Pancreas (tissue), 10 donors: Measurements from ENCODE around the gene RSU1. TPM values are rescaled to one million over a fixed set of nuclear protein-coding genes. Genes with fewer than 3 reads are reported as not detected.
"Not testable (repeated sequence)": the region's sequence is repeated elsewhere in the genome, so short reads cannot be mapped to it uniquely, and the experiment has no call there.

Experiments
- ATAC-seq, 4 donors: fragments of 200-7000 bp; cut with Tn5 transposase; one replicate each; pipeline versions ENCODE4 v1.8.0 to v1.9.1; 2020; ENCODE audit warnings: mild to moderate bottlenecking in 4 of 4, moderate library complexity in 4 of 4
- DNase-seq, 6 donors: peaks; one replicate each; pipeline ENCODE4 v3.0.0-alpha.2; 2020
- FAIRE-seq: peaks from 2 replicates; lab custom pipeline; 2012; peaks lifted over from hg19 to GRCh38; lab: Jason Lieb, UNC
- H3K27ac ChIP-seq, 4 donors: fragments of 200-600 bp; sonication (generic); 1 replicate in 3 of 4; 2 replicates in 1 of 4; pipeline versions ENCODE4 v1.5.0 to v1.8.0; 2020
- H3K27me3 ChIP-seq, 4 donors: fragments of 200-600 bp; one replicate each; pipeline ENCODE4 v1.8.0; 2021
- H3K36me3 ChIP-seq, 3 donors: fragments of 200-600 bp; sonication (generic) in 1 of 3; one replicate each; pipeline versions ENCODE4 v1.5.0 to v1.8.0; 2020 to 2021
- H3K4me1 ChIP-seq, 3 donors: fragments of 200-600 bp; one replicate each; pipeline ENCODE4 v1.8.0; 2021
- H3K4me3 ChIP-seq, 4 donors: fragments of 200-600 bp; sonication (generic) in 2 of 4; one replicate each; pipeline versions ENCODE4 v1.5.0 to v1.8.0; 2020 to 2021
- H3K9me3 ChIP-seq, 4 donors: fragments of 200-600 bp; one replicate each; pipeline ENCODE4 v1.8.0; 2021
- CTCF ChIP-seq, 4 donors: fragments of 200-600 bp; sonication (generic) in 3 of 4; IDR thresholded peaks; one replicate each; pipeline versions ENCODE4 v1.5.0 to v1.8.0; 2021; ENCODE audit warnings: antibody characterized with exemption in 4 of 4
- WGBS, 2 donors: extraction: QIAGEN DNeasy Blood & Tissue Kit; methylation state at CpG; one replicate each; pipeline ENCODE4 v1.1.7; 2013; 5-methylcytosine and 5-hydroxymethylcytosine counted together
- intact Hi-C, 3 donors: fragments of 100-400 bp; cut with DNase I; formaldehyde crosslinking; loops; one replicate each; pipeline versions ENCODE4 v1.11.1 to v1.14.2; 2022
- polyA plus RNA-seq, 2 donors: library from polyadenylated mRNA; stranded (reverse); fragments of 200-250 nt; gene quantifications; one replicate each; pipeline ENCODE4 v1.2.3, GENCODE V29; 2013
- total RNA-seq, 6 donors: library from RNA; stranded (reverse); fragmentation: NEBNext Ultra II Directional in 4 of 6; extraction: Animal tissue kit (Norgen Biotek cat#: 25700) in 4 of 6; gene quantifications; one replicate each; pipeline versions ENCODE4 v1.2.1 to v1.2.4, GENCODE V29; 2021 to 2023
- donor health status: healthy with polysubstance abuse.
- donor health status: DM: no; HTN: no; CAD: no; lungs with moderate emphysema.
- donor health status: DM: no; HTN: no; CAD: no.
- donor health status: control.
- donor health status: control.
- donor health status: Bipolar disorder and iron deficiency.
- donor health status: DM: yes; HTN: yes; CAD: no.
- donor health status: DM: no; HTN: no; CAD: no.
- donor health status: DM: no; HTN: no; CAD: no.
- donor health status: DM: yes; HTN: yes; CAD: no.

RSU1 gene
- total and polyA plus RNA-seq, 8 donors = 14.7 to 42.3 (median 29.6) TPM

GRCh38 chr10:16756561-16757221, 60.5 kb downstream of the RSU1 start:
- 92 to 93% methylated on average over 12 of the region's 12 CpGs for WGBS, 2 donors

GRCh38 chr10:16754765-16755164, 62.5 kb downstream of the RSU1 start:
- no peak for DNase-seq
- 75 to 92% methylated on average over 6 of the region's 6 CpGs for WGBS, 2 donors
- intact Hi-C loops = no loop called here
- no peak for FAIRE-seq
- no peak overlapping the region for H3K27ac ChIP-seq
- ATAC-seq = no peak
- no peak overlapping the region for H3K4me3 ChIP-seq
- no peak for TF ChIP-seq CTCF (IDR thresholded peaks at IDR 0.05)
- no peaks in the 10 kb centered on the region for H3K9me3 ChIP-seq
- H3K36me3 ChIP-seq = peaks cover 0 to 7% (median 0%) of the 10 kb centered on the region in 3 donors
- H3K27me3 ChIP-seq = no peaks in the 10 kb centered on the region
- H3K4me1 ChIP-seq = no peaks in the 10 kb centered on the region

More at GRCh38 chr10:16756561-16757221, 60.5 kb downstream of the RSU1 start:
- FAIRE-seq = no peak
- intact Hi-C loops = no loop called here
- DNase-seq = no peak
- H3K4me3 ChIP-seq = no peak overlapping the region
- no peaks in the 10 kb centered on the region for H3K27me3 ChIP-seq
- H3K27ac ChIP-seq = no peak overlapping the region
- no peak for TF ChIP-seq CTCF (IDR thresholded peaks at IDR 0.05)
- H3K9me3 ChIP-seq = no peaks in the 10 kb centered on the region
- H3K36me3 ChIP-seq = peaks cover 0 to 7% (median 0%) of the 10 kb centered on the region in 3 donors
- ATAC-seq = no peak
- no peaks in the 10 kb centered on the region for H3K4me1 ChIP-seq

- FAIRE-seq, H3K27me3 ChIP-seq, H3K4me1 ChIP-seq, H3K9me3 ChIP-seq, intact Hi-C loops, H3K4me3 ChIP-seq, DNase-seq, H3K27ac ChIP-seq, H3K36me3 ChIP-seq: not testable (repeated sequence)
- peak in 1 of 4 donors; percentile 11 for ATAC-seq
- WGBS, 2 donors = 59 to 60% methylated on average over 6 of the region's 6 CpGs
Measured at GRCh38 chr10:16752849-16753248, 64.4 kb downstream of the RSU1 start.

- Histone ChIP-seq H3K36me3 (peaks cover 0 to 7% (median 0%) of the 10 kb centered on the region in 3 donors), H3K4me1 (no peaks in the 10 kb centered on the region), H3K9me3 (no peaks in the 10 kb centered on the region), H3K27me3 (no peaks in the 10 kb centered on the region), H3K4me3 (no peak overlapping the region), H3K27ac (no peak overlapping the region)
- intact Hi-C loops = no loop called here
- TF ChIP-seq CTCF (IDR thresholded peaks at IDR 0.05) = no peak
- 79 to 83% methylated on average over 4 of the region's 4 CpGs for WGBS, 2 donors
- DNase-seq (no peak), ATAC-seq (no peak), FAIRE-seq (no peak)
Measured at GRCh38 chr10:16752099-16752498, 65.1 kb downstream of the RSU1 start.

- intact Hi-C loops = no loop called here
- no peak overlapping the region for H3K4me3 ChIP-seq
- no peaks in the 10 kb centered on the region for H3K4me1 ChIP-seq
- H3K27ac ChIP-seq = no peak overlapping the region
- peaks cover 0 to 7% (median 0%) of the 10 kb centered on the region in 3 donors for H3K36me3 ChIP-seq
- no peak for DNase-seq
- H3K9me3 ChIP-seq = no peaks in the 10 kb centered on the region
- H3K27me3 ChIP-seq = no peaks in the 10 kb centered on the region
- no peak for FAIRE-seq
- no peak for TF ChIP-seq CTCF (IDR thresholded peaks at IDR 0.05)
- ATAC-seq = no peak
- 96 to 100% methylated on average over 8 of the region's 8 CpGs for WGBS, 2 donors
Measured at GRCh38 chr10:16751244-16751643, 66.0 kb downstream of the RSU1 start.
